ENCODE data around the gene AHNAK2. TPM values are rescaled to one million over a fixed set of nuclear protein-coding genes. Genes with fewer than 3 reads are reported as not detected.

Gene AHNAK2
- total RNA-seq, 1 donor from 2014 or later = 1.1 TPM

GRCh38 chr14:104989236-104989950 lies 11.2 kb upstream of the AHNAK2 start:
- no peaks in the 10 kb centered on the region for H3K27me3 Mint-ChIP-seq
- TF ChIP-seq, protein P1, sequence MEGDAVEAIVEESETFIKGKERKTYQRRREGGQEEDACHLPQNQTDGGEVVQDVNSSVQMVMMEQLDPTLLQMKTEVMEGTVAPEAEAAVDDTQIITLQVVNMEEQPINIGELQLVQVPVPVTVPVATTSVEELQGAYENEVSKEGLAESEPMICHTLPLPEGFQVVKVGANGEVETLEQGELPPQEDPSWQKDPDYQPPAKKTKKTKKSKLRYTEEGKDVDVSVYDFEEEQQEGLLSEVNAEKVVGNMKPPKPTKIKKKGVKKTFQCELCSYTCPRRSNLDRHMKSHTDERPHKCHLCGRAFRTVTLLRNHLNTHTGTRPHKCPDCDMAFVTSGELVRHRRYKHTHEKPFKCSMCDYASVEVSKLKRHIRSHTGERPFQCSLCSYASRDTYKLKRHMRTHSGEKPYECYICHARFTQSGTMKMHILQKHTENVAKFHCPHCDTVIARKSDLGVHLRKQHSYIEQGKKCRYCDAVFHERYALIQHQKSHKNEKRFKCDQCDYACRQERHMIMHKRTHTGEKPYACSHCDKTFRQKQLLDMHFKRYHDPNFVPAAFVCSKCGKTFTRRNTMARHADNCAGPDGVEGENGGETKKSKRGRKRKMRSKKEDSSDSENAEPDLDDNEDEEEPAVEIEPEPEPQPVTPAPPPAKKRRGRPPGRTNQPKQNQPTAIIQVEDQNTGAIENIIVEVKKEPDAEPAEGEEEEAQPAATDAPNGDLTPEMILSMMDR (IDR thresholded peaks at IDR 0.05; ENCODE audit: unreplicated experiment) = no peak
- H3K4me3 Mint-ChIP-seq (ENCODE audit: low read depth) = no peak overlapping the region
- no peak for DNase-seq (ENCODE audit: low spot score, unreplicated experiment)
- H3K9me3 Mint-ChIP-seq (ENCODE audit: low read depth) = no peaks in the 10 kb centered on the region
- H3K27ac Mint-ChIP-seq = no peak overlapping the region
- H3K36me3 Mint-ChIP-seq (ENCODE audit: insufficient read depth) = peaks cover 9% of the 10 kb centered on the region
- peaks cover 4% of the 10 kb centered on the region for H3K4me1 Mint-ChIP-seq (ENCODE audit: low read depth)

GRCh38 chr14:104986487-104987164 lies 8.5 kb upstream of the AHNAK2 start:
- Mint-ChIP-seq H3K27ac (peak overlapping the region; percentile 52), H3K4me3 (ENCODE audit: low read depth) (peak overlapping the region; percentile 71), H3K4me1 (ENCODE audit: low read depth) (peaks cover 4% of the 10 kb centered on the region), H3K27me3 (peaks cover 5% of the 10 kb centered on the region), H3K36me3 (ENCODE audit: insufficient read depth) (no peaks in the 10 kb centered on the region), H3K9me3 (ENCODE audit: low read depth) (no peaks in the 10 kb centered on the region)
- no peak for DNase-seq (ENCODE audit: low spot score, unreplicated experiment)
- TF ChIP-seq, protein P1 (IDR thresholded peaks at IDR 0.05; ENCODE audit: unreplicated experiment) = no peak

GRCh38 chr14:104985675-104986486 lies 7.7 kb upstream of the AHNAK2 start, which contains the start of gene CLBA1:
Gene CLBA1 (plus strand): TSS chr14:104985788. CDS start chr14:104986432, 644 bp downstream.
- peaks cover 9% of the 10 kb centered on the region for H3K27me3 Mint-ChIP-seq
- H3K4me3 Mint-ChIP-seq (ENCODE audit: low read depth) = peak within 1 kb of the TSS; percentile 76
- TF ChIP-seq, protein P1 (IDR thresholded peaks at IDR 0.05; ENCODE audit: unreplicated experiment) = no peak
- H3K36me3 Mint-ChIP-seq (ENCODE audit: insufficient read depth) = no peaks in the 10 kb centered on the region
- DNase-seq (ENCODE audit: low spot score, unreplicated experiment) = peak; percentile 78
- H3K27ac Mint-ChIP-seq = peak within 1 kb of the TSS; percentile 52
- no peaks in the 10 kb centered on the region for H3K9me3 Mint-ChIP-seq (ENCODE audit: low read depth)
- H3K4me1 Mint-ChIP-seq (ENCODE audit: low read depth) = peaks cover 4% of the 10 kb centered on the region

GRCh38 chr14:104984056-104984894 lies 6.1 kb upstream of the AHNAK2 start:
- Mint-ChIP-seq H3K36me3 (ENCODE audit: insufficient read depth) (no peaks in the 10 kb centered on the region), H3K4me3 (ENCODE audit: low read depth) (peak overlapping the region; percentile 76), H3K27ac (peak overlapping the region; percentile 16), H3K4me1 (ENCODE audit: low read depth) (peaks cover 4% of the 10 kb centered on the region), H3K9me3 (ENCODE audit: low read depth) (no peaks in the 10 kb centered on the region), H3K27me3 (peaks cover 25% of the 10 kb centered on the region)
- TF ChIP-seq, protein P1 (IDR thresholded peaks at IDR 0.05; ENCODE audit: unreplicated experiment) = no peak
- DNase-seq (ENCODE audit: low spot score, unreplicated experiment) = no peak

Measured in progenitor cell of endocrine pancreas (in vitro differentiated cells).